H1 (cell line): Measurements from ENCODE around the gene CDC42EP4. TPM values are rescaled to one million over a fixed set of nuclear protein-coding genes. Genes with fewer than 3 reads are reported as not detected.

Experiments
- CTCF ChIA-PET: fragments of 300-600 bp; sonication (Branson Sonifier 250); formaldehyde crosslinking; loops from one replicate; lab custom pipeline; 2021; ENCODE audit not compliant: partially characterized antibody; lab: Charles Lee
- POLR2A ChIA-PET: fragments of 300-600 bp; sonication (Branson Sonifier 250); formaldehyde crosslinking; loops from one replicate; lab custom pipeline; 2021; ENCODE audit warnings: inconsistent platforms; ENCODE audit not compliant: partially characterized antibody; lab: Charles Lee
- DNase-seq, 2 experiments: peaks; one replicate each; pipeline versions ENCODE4 v3.0.0 to v3.0.0-alpha.2; 2010 to 2022; ENCODE audit warnings: low spot score in 2 of 2, low read depth in 1 of 2, mixed read lengths in 1 of 2
- FAIRE-seq: peaks from 2 replicates; lab custom pipeline; 2011; peaks lifted over from hg19 to GRCh38; lab: Jason Lieb, UNC
- H2AFZ ChIP-seq: 2 replicates; pipeline ENCODE4 v1.8.1; 2012; ENCODE audit warnings: low read length, inconsistent platforms
- H2AK5ac ChIP-seq: 2 replicates; pipeline ENCODE4 v1.6.1; 2013; ENCODE audit warnings: low read depth, low read length
- H2BK120ac ChIP-seq: replicated peaks from 2 replicates; pipeline ENCODE3; 2013; ENCODE audit warnings: low read depth, low read length, inconsistent platforms
- H2BK12ac ChIP-seq: 2 replicates; pipeline ENCODE4 v1.6.1; 2013; ENCODE audit warnings: low read depth, low read length
- H2BK15ac ChIP-seq: 2 replicates; pipeline ENCODE4 v1.6.1; 2013; ENCODE audit warnings: low read length
- H2BK20ac ChIP-seq: 2 replicates; pipeline ENCODE4 v1.6.1; 2013; ENCODE audit warnings: low read length
- H2BK5ac ChIP-seq: 2 replicates; pipeline ENCODE4 v1.6.1; 2013; ENCODE audit warnings: low read depth, low read length
- H3K14ac ChIP-seq: 2 replicates; pipeline ENCODE4 v1.6.1; 2013; ENCODE audit warnings: inconsistent platforms; ENCODE audit not compliant: insufficient read length
- H3K18ac ChIP-seq: 2 replicates; pipeline ENCODE4 v1.6.1; 2013; ENCODE audit warnings: low read length; ENCODE audit errors: extremely low read depth
- H3K23ac ChIP-seq: 2 replicates; pipeline ENCODE4 v1.6.1; 2013; ENCODE audit warnings: inconsistent platforms; ENCODE audit not compliant: insufficient read length
- H3K23me2 ChIP-seq: 2 replicates; pipeline ENCODE4 v1.6.1; 2013; ENCODE audit warnings: low read depth, low read length
- H3K27ac ChIP-seq: 2 replicates; pipeline ENCODE4 v1.6.1; 2011; ENCODE audit warnings: low read depth, low read length, inconsistent platforms
- H3K27me3 ChIP-seq, 4 experiments: replicated peaks in 1 of 4; 1 replicate in 1 of 4; 2 replicates in 3 of 4; pipeline versions ENCODE4 v1.6.1 to v1.8.1; 2011 to 2013; ENCODE audit warnings: low read length in 3 of 4, mild to moderate bottlenecking in 3 of 4, inconsistent platforms in 2 of 4, mixed read lengths in 2 of 4, moderate library complexity in 1 of 4; ENCODE audit not compliant: control insufficient read depth in 3 of 4, insufficient read depth in 3 of 4; ENCODE audit errors: extremely low read depth in 1 of 4
- H3K36me3 ChIP-seq, 4 experiments: 2 replicates each; pipeline versions ENCODE4 v1.6.1 to v1.8.1; 2011 to 2013; ENCODE audit warnings: mild to moderate bottlenecking in 4 of 4, low read length in 3 of 4, moderate library complexity in 2 of 4, control low read depth in 1 of 4, inconsistent platforms in 1 of 4; ENCODE audit not compliant: insufficient read depth in 4 of 4, control insufficient read depth in 2 of 4
- H3K4ac ChIP-seq: replicated peaks from 2 replicates; pipeline ENCODE3; 2013; ENCODE audit warnings: low read length, low read depth, mixed read lengths, inconsistent platforms; ENCODE audit not compliant: insufficient read length
- H3K4me1 ChIP-seq, 4 experiments: replicated peaks in 1 of 4; 1 replicate in 1 of 4; 2 replicates in 3 of 4; pipeline versions ENCODE4 v1.6.1 to v1.8.1; 2011 to 2013; ENCODE audit warnings: low read length in 3 of 4, inconsistent platforms in 2 of 4, mixed read lengths in 1 of 4; ENCODE audit not compliant: insufficient read depth in 4 of 4, control insufficient read depth in 3 of 4
- H3K4me2 ChIP-seq, 2 experiments: 2 replicates each; pipeline versions ENCODE4 v1.6.1 to v1.8.1; 2011 to 2013; ENCODE audit warnings: low read depth in 2 of 2, low read length in 2 of 2, control low read depth in 1 of 2, inconsistent platforms in 1 of 2, mild to moderate bottlenecking in 1 of 2; ENCODE audit not compliant: insufficient read depth in 1 of 2
- H3K4me3 ChIP-seq, 4 experiments: fragments of 200-600, 300-600 bp in 1 of 4; sonication (generic), shearing (Covaris generic), sonication (Bioruptor Twin) in 1 of 4; 2 replicates each; pipeline versions ENCODE4 v1.5.1 to v1.8.1; 2011 to 2016; ENCODE audit warnings: low read length in 4 of 4, low read depth in 3 of 4, control low read depth in 2 of 4, inconsistent platforms in 2 of 4, mild to moderate bottlenecking in 2 of 4, mixed read lengths in 1 of 4, moderate library complexity in 1 of 4; ENCODE audit not compliant: insufficient read depth in 2 of 4; ENCODE audit errors: extremely low read depth in 1 of 4
- H3K56ac ChIP-seq: replicated peaks from 2 replicates; pipeline ENCODE3; 2013; ENCODE audit warnings: low read depth, mild to moderate bottlenecking, mixed read lengths, low read length, inconsistent platforms; ENCODE audit not compliant: insufficient read length
- H3K79me1 ChIP-seq: 2 replicates; pipeline ENCODE4 v1.6.1; 2013; ENCODE audit warnings: low read depth, low read length, control low read depth
- H3K79me2 ChIP-seq, 2 experiments: 2 replicates each; pipeline versions ENCODE4 v1.6.1 to v1.8.1; 2012 to 2013; ENCODE audit warnings: low read length in 2 of 2, mild to moderate bottlenecking in 2 of 2, inconsistent platforms in 1 of 2; ENCODE audit not compliant: insufficient read depth in 2 of 2, control insufficient read depth in 1 of 2
- H3K9ac ChIP-seq, 4 experiments: replicated peaks in 1 of 4; 1 replicate in 1 of 4; 2 replicates in 3 of 4; pipeline versions ENCODE4 v1.6.1 to v1.8.1; 2011 to 2013; ENCODE audit warnings: low read depth in 3 of 4, low read length in 3 of 4, control low read depth in 2 of 4, mild to moderate bottlenecking in 2 of 4, moderate library complexity in 2 of 4, inconsistent platforms in 1 of 4; ENCODE audit errors: extremely low read depth in 1 of 4
- H3K9me3 ChIP-seq, 2 experiments: 2 replicates each; pipeline versions ENCODE4 v1.6.1 to v1.8.1; 2012 to 2013; ENCODE audit warnings: mild to moderate bottlenecking in 2 of 2, moderate library complexity in 2 of 2, control low read depth in 1 of 2, inconsistent platforms in 1 of 2, low read depth in 1 of 2, low read length in 1 of 2, mixed read lengths in 1 of 2; ENCODE audit not compliant: insufficient read depth in 2 of 2
- H4K20me1 ChIP-seq, 2 experiments: replicated peaks in 1 of 2; 2 replicates each; pipeline versions ENCODE3 to v1.8.1; 2011 to 2013; ENCODE audit warnings: inconsistent platforms in 2 of 2, low read length in 2 of 2, mild to moderate bottlenecking in 1 of 2; ENCODE audit not compliant: insufficient read depth in 2 of 2, control insufficient read depth in 1 of 2
- H4K5ac ChIP-seq: 2 replicates; pipeline ENCODE4 v1.6.1; 2013; ENCODE audit warnings: low read length, low read depth, mixed read lengths, inconsistent platforms; ENCODE audit not compliant: insufficient read length
- H4K8ac ChIP-seq: 2 replicates; pipeline ENCODE4 v1.8.0; 2013; ENCODE audit warnings: mild to moderate bottlenecking, moderate library complexity, low read length, inconsistent platforms; ENCODE audit not compliant: insufficient read depth; ENCODE audit errors: extremely low read depth
- H4K91ac ChIP-seq: replicated peaks from 2 replicates; pipeline ENCODE3; 2013; ENCODE audit warnings: low read length, mixed read lengths, inconsistent platforms; ENCODE audit not compliant: insufficient read length
- CBX5 ChIP-seq: fragments of 300-800, 300-1000 bp; sonication (generic); IDR thresholded peaks from 2 replicates; pipeline ENCODE4 v1.7.1; 2016; ENCODE audit warnings: antibody characterized with exemption, low read length, low read depth
- EP300 ChIP-seq, 2 experiments: IDR thresholded peaks; 1 replicate in 1 of 2; 2 replicates in 1 of 2; pipeline ENCODE4 v1.6.1; 2011 to 2012; ENCODE audit warnings: low read depth in 2 of 2, low read length in 2 of 2, mild to moderate bottlenecking in 2 of 2, borderline replicate concordance in 1 of 2, inconsistent platforms in 1 of 2, moderate library complexity in 1 of 2
- KDM5A ChIP-seq: fragments of 200-600 bp; IDR thresholded peaks from 2 replicates; pipeline ENCODE4 v1.7.1; 2012; ENCODE audit warnings: mild to moderate bottlenecking, low read length, inconsistent platforms, mixed read lengths
- POU5F1 ChIP-seq: IDR thresholded peaks from 2 replicates; pipeline ENCODE4 v1.6.1; 2011; ENCODE audit warnings: low read depth, mild to moderate bottlenecking, low read length, moderate library complexity
- SAP30 ChIP-seq: fragments of 300-600 bp; sonication (generic); IDR thresholded peaks from 2 replicates; pipeline ENCODE4 v1.7.1; 2012; ENCODE audit warnings: low read length, moderate library complexity, mild to moderate bottlenecking, inconsistent platforms; ENCODE audit not compliant: insufficient read depth, insufficient replicate concordance
- SIRT6 ChIP-seq: IDR thresholded peaks from one replicate; pipeline ENCODE4 v1.7.1; 2012; ENCODE audit warnings: low read length, inconsistent platforms
- TCF12 ChIP-seq: IDR thresholded peaks from 2 replicates; pipeline ENCODE4 v1.6.1; 2011; ENCODE audit warnings: low read depth, mild to moderate bottlenecking, low read length
- WGBS, 2 experiments: shearing (Covaris generic) in 1 of 2; methylation state at CpG; one replicate each; pipeline versions ENCODE4 v1.1.6 to v1.1.7; 2013 to 2015; ENCODE audit warnings: low lambda C conversion rate in 2 of 2, mixed read lengths in 2 of 2, inconsistent platforms in 1 of 2, low coverage in 1 of 2, missing lambda C conversion rate in 1 of 2; ENCODE audit not compliant: insufficient replicate concordance in 2 of 2, insufficient coverage in 1 of 2, insufficient read length in 1 of 2; ENCODE audit errors: extremely low coverage in 1 of 2, missing lambda C conversion rate in 1 of 2; 5-methylcytosine and 5-hydroxymethylcytosine counted together
- polyA plus RNA-seq, 7 experiments: library from polyadenylated mRNA; depleted of rRNA in 3 of 7; stranded (reverse) in 5 of 7; unstranded in 2 of 7; fragments of >200 nt in 5 of 7; fragments of 200-250 nt in 2 of 7; gene quantifications; 1 replicate in 5 of 7; 2 replicates in 1 of 7; 4 replicates in 1 of 7; pipeline versions ENCODE4 v1.2.1 to v1.2.3, GENCODE V29; 2011 to 2013; ENCODE audit warnings: missing spikeins in 2 of 7, mixed read lengths in 2 of 7
- total RNA-seq: library from RNA; stranded (reverse); fragmentation: NEBNext Ultra II Directional; extraction: Animal tissue kit (Norgen Biotek cat#: 25700); gene quantifications from 2 replicates; pipeline ENCODE4 v1.2.1, GENCODE V29; 2021

CDC42EP4 gene
- total and polyA plus RNA-seq, 2 of the 8 experiments (the other 6 are each of a cell fraction or from before 2014, with no cell fraction given): 8.8 to 12.6 TPM

GRCh38 chr17:73289549-73290254 lies 22.1 kb downstream of the CDC42EP4 start:
- Histone ChIP-seq H3K9ac (no peak overlapping the region), H2BK20ac (no peak overlapping the region)
- 85% methylated on average over 7 of the region's 7 CpGs; no CpG with 5 or more reads in 1 of the 2 experiments for WGBS, 2 experiments

More at GRCh38 chr17:73289549-73290254, 22.1 kb downstream of the CDC42EP4 start:
- ChIA-PET POLR2A (interaction anchor here (0.8 kb wide), 1 partner anchor 9 kb away, joined by 3 read pairs; no protein-coding TSS in a partner anchor), CTCF (interaction anchor here (0.9 to 1.2 kb wide), 4 partner anchors 10 to 70 kb away, joined by 3 to 4 read pairs (median 3); no protein-coding TSS in a partner anchor)
- Histone ChIP-seq H3K14ac (no peak overlapping the region), H2BK12ac (no peak overlapping the region), H3K4me3 (no peak overlapping the region), H3K23me2 (no peaks in the 10 kb centered on the region; the same call in 1 of the 2 replicates), H3K79me2 (0 out of 4 replicates have a peak, but pooled peaks cover 0 to 3% of the 10 kb centered on the region in 2 experiments), H4K5ac (no peak overlapping the region), H4K8ac (no peak overlapping the region), H2AK5ac (no peak overlapping the region), H2BK15ac (no peak overlapping the region), H2AFZ (no peak overlapping the region), H3K56ac (no peak overlapping the region), H3K4me1 (peaks cover 0 to 12% (median 1%) of the 10 kb centered on the region in 4 experiments; a peak in 4 of 7 replicates), H4K20me1 (peaks cover 4% of the 10 kb centered on the region in 2 experiments), H3K18ac (no peak overlapping the region), H3K9me3 (no peaks in the 10 kb centered on the region), H3K27ac (no peak overlapping the region), H3K27me3 (no peaks in the 10 kb centered on the region), H2BK120ac (no peak overlapping the region), H3K79me1 (peaks cover 16% of the 10 kb centered on the region), H3K4me2 (no peak overlapping the region), H3K23ac (no peak overlapping the region), H3K4ac (no peak overlapping the region), H3K36me3 (peaks cover 0 to 6% (median 2%) of the 10 kb centered on the region in 4 experiments; a peak in 2 of 8 replicates)
- FAIRE-seq (no peak), DNase-seq (no peak)
- no peak for TF ChIP-seq SAP30
- TF ChIP-seq CBX5: no peak
- no peak for TF ChIP-seq POU5F1
- TF ChIP-seq EP300 (IDR thresholded peaks at IDR 0.05; ENCODE audit: borderline replicate concordance in 1 of 2, low read depth in 2 of 2, low read length in 2 of 2): no peak
- TF ChIP-seq KDM5A: no peak
- no peak for TF ChIP-seq SIRT6
- TF ChIP-seq TCF12: no peak
- TF ChIP-seq, all 59 proteins: peak for 0
- no peak overlapping the region for H4K91ac ChIP-seq
- H2BK5ac ChIP-seq: no peak overlapping the region
